GM03348 (cell line): ENCODE measurements around the gene EHD4.
A peak's percentile ranks its signal among the peaks of the same experiment; 100 is the strongest.

Experiments used
- DNase-seq: peaks from one replicate; pipeline ENCODE4 v3.0.0; 2012; ENCODE audit warnings: low spot score

EHD4 gene

DNA sequence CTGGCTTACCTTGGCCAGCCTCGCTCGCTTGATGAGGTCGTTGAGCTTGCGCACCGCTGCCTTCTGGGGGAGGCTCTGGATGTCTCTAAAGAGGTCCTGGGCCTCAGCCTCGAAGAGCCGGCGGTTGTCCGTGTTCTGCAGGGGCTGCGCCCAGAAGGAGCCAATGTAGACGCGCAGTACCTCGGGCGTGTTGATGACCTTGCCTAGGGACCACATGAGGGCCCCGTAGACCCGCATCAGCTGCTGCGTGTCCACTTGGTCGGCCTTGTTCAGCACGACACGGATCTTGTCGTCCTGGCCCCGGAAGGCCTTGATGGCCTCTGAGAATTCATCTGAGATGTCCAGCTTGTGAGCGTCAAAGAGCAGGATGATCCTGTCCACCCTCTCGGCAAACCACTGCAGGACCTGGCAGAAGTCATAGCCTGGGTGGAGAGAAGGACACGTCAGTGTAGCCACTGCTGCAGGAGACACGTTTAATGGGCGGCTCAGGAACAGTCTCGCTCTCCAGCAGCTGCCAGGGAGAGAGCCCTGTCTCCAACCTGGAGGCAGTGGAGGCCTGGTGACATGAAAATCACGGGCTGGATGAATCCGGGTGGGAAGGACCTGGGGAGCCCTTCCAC, 53.0 kb downstream of the EHD4 start:
- no peak for DNase-seq

DNA sequence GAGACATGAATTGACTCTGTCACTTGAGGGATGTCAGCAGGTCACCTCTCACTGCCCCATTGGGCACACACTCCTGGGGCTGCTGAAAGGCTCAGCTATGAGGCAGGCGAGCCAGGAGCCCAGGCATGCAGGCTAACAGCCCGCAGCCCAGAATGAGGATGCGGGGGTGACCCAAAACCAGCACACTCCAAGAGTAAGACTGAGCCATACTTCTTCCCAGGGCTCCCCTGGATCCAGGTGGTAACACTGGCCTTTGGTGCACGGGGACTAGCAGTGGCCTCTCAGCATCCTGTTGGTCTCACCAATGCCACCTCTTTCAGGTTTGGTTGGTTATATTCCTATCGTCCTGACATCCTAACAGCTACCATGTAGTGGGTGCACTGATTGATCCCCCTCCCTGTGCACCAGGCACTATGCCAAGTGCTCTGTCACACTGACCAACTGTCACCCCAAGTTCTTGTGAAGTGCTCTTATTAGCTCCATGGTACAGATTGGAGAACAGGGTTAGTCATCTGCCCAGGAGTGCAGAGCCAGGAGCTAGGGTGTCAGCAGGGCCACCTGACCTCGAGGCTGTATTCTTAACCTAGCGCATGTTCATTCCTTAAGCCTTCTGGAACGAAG, 53.7 kb downstream of the EHD4 start:
- DNase-seq: no peak

DNA sequence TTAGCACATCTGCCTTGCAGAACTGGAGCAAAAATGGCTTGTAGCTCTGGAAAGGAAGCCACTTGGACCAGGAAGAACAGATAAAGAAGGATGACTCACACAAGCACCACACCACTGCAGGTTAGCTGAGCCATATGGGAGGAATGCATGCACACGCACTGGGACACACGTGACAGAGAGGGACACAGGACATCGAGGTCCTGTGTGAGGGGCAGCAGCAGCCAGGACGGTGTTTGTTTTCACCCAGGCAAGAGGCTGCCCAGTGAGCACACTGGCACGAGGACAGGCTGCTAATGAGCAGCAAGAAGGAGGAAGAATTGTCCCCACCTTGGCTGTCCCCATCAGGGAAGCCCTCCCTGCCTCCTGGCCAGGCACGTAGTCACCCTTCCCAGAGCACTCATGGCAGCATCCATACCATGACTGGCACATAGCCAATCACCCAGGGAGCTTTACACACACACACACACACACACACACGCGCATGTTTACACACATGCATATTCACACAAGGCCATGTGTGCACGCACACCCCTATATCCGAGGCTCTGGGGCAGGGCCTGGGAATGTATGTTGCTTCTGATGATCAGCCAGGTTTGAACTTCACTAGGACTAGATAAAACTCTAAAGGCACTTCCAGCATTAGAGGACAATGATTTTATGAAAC, 54.5 kb downstream of the EHD4 start:
- peak; percentile 76 for DNase-seq

GRCh38 chr15:41915255-41915994, 56.9 kb downstream of the EHD4 start:
- DNase-seq: no peak

GRCh38 chr15:41914411-41914810, 57.9 kb downstream of the EHD4 start:
- DNase-seq: no peak

GRCh38 chr15:41913256-41913655, 59.1 kb downstream of the EHD4 start:
- no peak for DNase-seq

DNA sequence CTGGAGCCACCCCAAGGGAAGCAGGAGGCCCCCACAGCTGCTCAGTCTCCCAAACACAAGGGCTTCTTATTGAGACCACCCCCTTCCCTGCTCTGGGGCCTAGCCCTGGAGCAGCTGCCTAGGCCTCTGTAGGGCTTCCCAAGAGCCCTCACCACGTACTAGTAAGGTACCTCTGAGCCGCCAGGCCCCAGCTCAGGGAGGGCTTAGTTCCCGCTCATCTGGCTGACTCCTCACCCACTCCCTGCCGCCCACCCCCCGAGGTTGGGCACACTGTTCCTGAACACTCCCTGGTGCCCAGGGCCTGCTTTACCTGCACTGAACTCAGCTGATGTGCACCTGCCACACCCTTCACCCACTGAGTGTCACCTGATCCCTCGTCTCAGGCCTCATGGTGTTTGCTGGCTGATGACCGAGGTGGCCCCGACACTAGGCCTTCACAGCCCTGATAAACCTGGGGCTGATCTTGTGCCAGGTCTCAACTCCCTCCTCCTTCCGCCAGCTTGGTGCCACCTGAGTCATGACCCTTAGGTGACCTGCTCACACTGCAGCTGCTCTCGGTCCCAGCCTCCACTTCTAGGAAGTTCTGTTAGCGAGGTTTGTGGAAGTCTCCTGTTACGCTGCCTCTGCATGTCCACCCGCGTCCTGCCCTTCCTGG, 60.5 kb downstream of the EHD4 start:
- DNase-seq: no peak

DNA sequence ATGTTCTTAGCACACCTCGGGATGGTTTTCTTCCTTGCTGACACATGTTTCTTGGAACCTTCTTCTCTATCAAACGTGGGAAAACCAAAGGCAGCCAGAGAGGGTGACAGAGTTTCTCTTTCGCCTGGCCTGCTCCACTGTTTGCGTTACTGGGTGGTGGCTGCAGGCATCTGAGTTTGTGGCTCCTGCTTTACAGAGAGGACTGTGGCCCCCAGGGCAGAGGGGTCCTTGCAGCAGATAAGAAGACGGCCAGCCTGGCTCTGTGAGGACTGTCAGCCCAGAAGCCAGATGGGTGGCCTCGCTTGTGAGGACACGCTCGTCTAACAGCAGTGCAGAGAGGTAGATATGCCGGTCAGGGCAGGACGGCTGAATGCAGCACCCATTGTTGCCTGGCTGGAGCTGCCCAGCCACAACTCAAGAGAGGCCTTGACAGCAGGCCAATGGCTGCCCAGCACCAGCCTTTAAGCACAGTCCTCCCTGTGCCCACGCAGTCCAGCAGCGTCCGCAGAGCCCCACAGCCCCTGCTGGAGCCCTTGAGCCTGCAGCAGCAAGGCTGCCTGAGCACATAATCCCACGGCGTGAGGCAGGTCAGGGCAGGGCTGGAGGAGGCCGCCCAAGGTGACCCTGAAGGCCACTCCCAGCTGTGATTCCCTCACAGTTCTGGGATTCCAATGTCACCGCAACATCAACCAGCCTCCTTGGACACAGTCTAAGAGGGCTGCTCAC, 63.5 kb downstream of the EHD4 start:
- no peak for DNase-seq

DNA sequence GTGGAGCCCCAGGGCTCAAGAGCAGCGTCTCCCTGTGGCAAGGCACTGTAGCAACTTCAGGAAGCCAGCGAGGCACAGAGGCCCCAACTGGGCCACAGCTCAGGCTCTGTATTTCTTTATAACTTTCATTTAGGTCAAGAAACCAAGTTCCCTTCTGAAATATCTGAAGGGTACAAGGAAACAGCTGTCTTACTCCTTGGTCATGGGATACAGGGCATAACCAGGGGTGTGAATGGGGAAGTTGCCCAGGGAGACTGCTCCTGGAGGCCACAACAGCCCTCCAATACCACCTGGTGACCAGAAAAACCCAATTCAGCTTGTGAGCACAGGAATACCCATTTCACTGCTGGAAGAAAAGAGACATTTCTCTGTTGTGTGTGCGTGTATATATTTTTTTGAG, 65.2 kb downstream of the EHD4 start:
- no peak for DNase-seq

GRCh38 chr15:41906608-41907007, 65.7 kb downstream of the EHD4 start:
- DNase-seq: no peak

DNA sequence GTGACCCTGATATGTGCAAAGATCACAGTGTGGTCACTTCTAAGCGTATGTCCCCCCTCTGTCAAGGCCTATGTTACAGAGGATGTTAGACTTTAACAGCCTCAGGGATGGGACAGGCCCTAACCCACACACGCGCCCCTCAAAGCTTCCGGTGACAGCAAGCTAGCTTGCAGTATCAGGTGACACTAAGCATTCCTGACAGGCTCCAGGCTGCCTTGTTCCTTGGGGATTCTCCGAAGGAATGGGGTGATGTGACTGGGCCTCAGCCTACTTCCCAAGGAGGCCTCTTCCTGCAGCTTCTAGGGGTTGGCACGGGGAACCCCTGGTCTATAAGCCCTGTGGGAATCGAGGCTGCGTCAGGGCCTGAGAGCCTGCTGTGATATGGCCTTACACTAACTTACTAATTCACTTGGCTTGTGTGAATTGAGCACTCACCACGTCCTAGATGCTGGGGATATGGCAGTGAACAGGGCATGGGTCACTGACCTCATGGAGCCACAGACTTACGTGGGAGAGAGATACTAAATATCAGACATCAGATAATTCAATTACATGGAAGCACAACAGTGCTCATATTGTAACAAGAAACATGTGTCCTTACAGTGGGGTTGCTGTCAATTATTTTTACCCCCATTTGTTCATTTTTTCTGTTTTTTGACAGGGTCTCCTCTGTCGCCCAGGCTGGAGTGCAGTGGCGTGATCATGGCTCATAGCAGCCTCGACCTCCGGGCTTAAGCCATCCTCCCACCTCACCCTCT, 67.1 kb downstream of the EHD4 start:
- no peak for DNase-seq

GRCh38 chr15:41904541-41905005, 67.8 kb downstream of the EHD4 start:
- peak; percentile 77 for DNase-seq

DNA sequence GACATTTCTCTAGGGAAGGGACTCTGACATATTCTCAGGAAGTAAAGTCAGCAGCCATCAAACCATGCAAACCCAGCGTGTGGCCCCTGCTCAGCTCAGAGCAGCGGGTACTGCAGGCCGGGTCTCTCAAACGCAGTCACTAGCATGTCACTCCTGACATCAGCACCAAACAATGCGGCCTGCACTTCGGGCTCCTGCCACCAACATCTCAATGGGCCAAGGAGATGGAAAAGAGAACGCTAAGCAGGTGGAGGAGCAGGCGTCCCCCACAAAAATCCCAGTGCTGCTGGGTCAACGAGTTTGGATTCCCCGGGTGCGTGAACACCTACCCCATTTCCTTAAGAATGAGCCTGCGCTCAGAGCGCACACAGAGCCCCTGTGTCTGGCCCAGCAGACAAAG, 68.6 kb downstream of the EHD4 start:
- DNase-seq: no peak

DNA sequence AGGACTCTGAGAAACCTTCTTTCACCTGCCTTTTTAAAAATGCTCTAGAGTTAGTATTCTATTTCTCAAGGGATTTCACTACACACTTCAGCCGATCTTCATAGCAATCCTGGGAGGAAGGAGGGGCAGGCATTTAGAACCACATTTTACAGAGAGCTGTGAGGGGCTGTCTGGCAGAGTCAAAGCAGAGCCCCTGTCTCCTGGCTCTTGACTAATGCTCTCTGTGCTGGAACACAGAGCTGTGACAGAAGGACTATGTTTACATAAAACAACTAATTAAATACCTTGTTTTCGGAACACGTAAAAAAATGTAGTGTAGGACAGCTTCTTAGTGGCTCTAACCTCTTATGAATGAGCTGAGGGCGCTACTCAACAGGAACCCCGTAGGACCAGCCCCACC, 70.9 kb downstream of the EHD4 start:
- no peak for DNase-seq

DNA sequence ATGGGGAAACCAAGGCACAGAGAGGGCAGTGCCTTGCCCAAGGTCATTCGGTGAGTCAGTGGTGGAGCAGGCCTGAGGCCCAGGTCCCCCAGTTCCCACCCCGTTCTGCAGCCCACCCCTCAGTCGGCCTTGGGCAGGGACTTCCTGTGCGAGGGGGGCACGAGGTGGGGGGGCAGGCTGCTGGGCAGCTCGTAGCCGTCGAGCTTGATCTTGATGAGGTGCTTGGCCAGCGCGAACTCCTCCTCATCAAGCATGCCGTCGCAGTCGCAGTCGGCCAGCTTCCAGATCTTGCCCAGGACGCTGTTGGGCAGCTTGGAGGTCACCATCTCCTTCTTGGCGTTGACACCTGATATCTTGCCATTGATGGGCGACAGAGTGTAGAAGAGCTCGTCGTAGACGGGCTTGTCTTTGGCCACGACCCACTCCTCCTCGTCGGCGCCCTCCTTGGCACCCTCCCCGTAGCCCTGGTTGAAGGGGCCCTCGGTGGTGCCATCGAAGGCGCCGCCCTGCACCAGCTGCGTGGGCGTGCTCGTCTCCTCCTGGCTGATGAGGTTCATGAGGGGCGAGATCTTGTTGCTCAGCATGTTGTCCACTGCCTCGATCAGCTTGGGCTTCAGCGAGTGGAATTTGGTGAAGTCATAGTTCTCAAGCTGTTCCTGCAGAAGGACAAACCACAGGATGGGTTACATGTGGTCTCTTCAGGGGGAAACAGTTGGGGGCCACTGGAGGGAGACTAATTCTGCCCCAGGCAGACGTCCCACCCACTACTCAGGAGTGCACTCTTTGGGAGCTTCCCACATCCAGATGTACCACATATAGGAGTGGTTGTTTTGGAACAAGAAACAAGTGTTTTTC, 71.6 kb downstream of the EHD4 start:
- DNase-seq: no peak

GRCh38 chr15:41899854-41900442, 72.4 kb downstream of the EHD4 start:
- no peak for DNase-seq

- no peak for DNase-seq
Observed at GRCh38 chr15:41897363-41897799, 75.0 kb downstream of the EHD4 start.

GRCh38 chr15:41896566-41896965, 75.8 kb downstream of the EHD4 start:
- no peak for DNase-seq

- DNase-seq: no peak
Observed at GRCh38 chr15:41895957-41896356, 76.4 kb downstream of the EHD4 start.
